M059J (cell line): ENCODE results near the gene AMY1A. TPM values are rescaled to one million over a fixed set of nuclear protein-coding genes. Genes with fewer than 3 reads are reported as not detected.
"Not testable (repeated sequence)": the region's sequence is repeated elsewhere in the genome, so short reads cannot be mapped to it uniquely, and the experiment has no call there.

Experiments used
- DNase-seq: peaks from one replicate; pipeline ENCODE4 v3.0.0-alpha.2; 2012; ENCODE audit warnings: low read depth
- total RNA-seq: library from RNA; depleted of rRNA; stranded (reverse); fragments of >200 nt; shearing (Covaris generic); gene quantifications from 2 replicates; pipeline ENCODE4 v1.2.3, GENCODE V29; 2014; rRNA removed

The AMY1A gene
- not detected in 2 replicates for total RNA-seq

- not testable (repeated sequence) for DNase-seq
These were observed at the start of gene AMY1A for GRCh38 chr1:103655460-103655859. Gene AMY1A (plus strand): TSS chr1:103655760. CDS start chr1:103656331, 571 bp downstream.

- DNase-seq, result no peak
These were observed 39.2 kb upstream of the AMY1A start for GRCh38 chr1:103616362-103616761.

- not testable (repeated sequence) for DNase-seq
These were observed 38.5 kb upstream of the AMY1A start, which contains the start of gene AMY2A for GRCh38 chr1:103616994-103617477. Gene AMY2A (plus strand): TSS chr1:103617427. CDS start chr1:103617441, 14 bp downstream.

GRCh38 chr1:103627436-103627835 lies 28.1 kb upstream of the AMY1A start:
- DNase-seq, result not testable (repeated sequence)

- not testable (repeated sequence) for DNase-seq
These were observed 14.4 kb upstream of the AMY1A start for GRCh38 chr1:103641194-103641593.

GRCh38 chr1:103643908-103644307 lies 11.7 kb upstream of the AMY1A start:
- DNase-seq, result not testable (repeated sequence)

- not testable (repeated sequence) for DNase-seq
These were observed 5.3 kb upstream of the AMY1A start for GRCh38 chr1:103650305-103650704.

GRCh38 chr1:103650889-103651288 lies 4.7 kb upstream of the AMY1A start:
- DNase-seq, result not testable (repeated sequence)

- DNase-seq, result not testable (repeated sequence)
These were observed 1.4 kb upstream of the AMY1A start for GRCh38 chr1:103654133-103654532.

GRCh38 chr1:103676335-103676734 lies 20.8 kb downstream of the AMY1A start:
- not testable (repeated sequence) for DNase-seq

GRCh38 chr1:103696110-103696509 lies 40.5 kb downstream of the AMY1A start, which contains the start of gene AMY1B:
Gene AMY1B (minus strand): TSS chr1:103696210. CDS start chr1:103695639, 571 bp downstream.
- not testable (repeated sequence) for DNase-seq

- DNase-seq, result not testable (repeated sequence)
These were observed 41.9 kb downstream of the AMY1A start for GRCh38 chr1:103697430-103697829.

- DNase-seq, result not testable (repeated sequence)
These were observed 45.1 kb downstream of the AMY1A start for GRCh38 chr1:103700669-103701068.

GRCh38 chr1:103701256-103701655 lies 45.7 kb downstream of the AMY1A start:
- not testable (repeated sequence) for DNase-seq

- not testable (repeated sequence) for DNase-seq
These were observed 52.1 kb downstream of the AMY1A start for GRCh38 chr1:103707670-103708069.

GRCh38 chr1:103710381-103710780 lies 54.8 kb downstream of the AMY1A start:
- DNase-seq, result not testable (repeated sequence)

Other genes with a start within 250 kb of the AMY1A start
- 7.5 and 8.3 TPM in 2 replicates for gene RNPC3, start 130.1 kb upstream of the AMY1A start, total RNA-seq
- not detected in 2 replicates for gene AMY2B, start 84.2 kb upstream of the AMY1A start, total RNA-seq
- gene AMY2A, start 38.3 kb upstream of the AMY1A start, total RNA-seq, result not detected in 2 replicates
- gene AMY1B, start 40.5 kb downstream of the AMY1A start, total RNA-seq, result not detected in 2 replicates
- gene AMY1C, start 94.1 kb downstream of the AMY1A start, total RNA-seq, result not detected in 2 replicates